ENCODE results near the gene SPHKAP. TPM values are rescaled to one million over a fixed set of nuclear protein-coding genes. Genes with fewer than 3 reads are reported as not detected.
"Not testable (repeated sequence)": the region's sequence is repeated elsewhere in the genome, so short reads cannot be mapped to it uniquely, and the experiment has no call there.

SPHKAP gene
- total RNA-seq, 1 donor from 2014 or later = 0.51 TPM

DNA sequence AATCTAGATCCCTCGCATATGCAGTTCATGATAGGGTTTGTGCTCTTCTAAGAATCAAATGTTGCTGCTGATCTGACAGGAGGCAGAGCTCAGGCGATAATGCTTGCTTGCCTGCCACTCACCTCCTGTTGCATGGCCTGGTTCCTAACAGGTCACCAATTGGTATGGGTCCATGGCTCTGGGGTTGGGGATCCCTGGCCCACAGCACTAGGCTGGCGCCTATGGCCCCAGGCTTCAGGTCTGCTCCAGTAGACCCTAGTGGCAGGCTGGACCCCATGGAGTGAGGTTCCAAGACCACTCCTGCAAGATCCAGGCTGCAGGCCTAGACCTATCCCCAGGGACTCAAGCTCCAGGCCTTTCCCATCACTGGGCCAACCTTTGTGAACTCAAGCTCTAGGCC, 102.3 kb downstream of the SPHKAP start:
- Mint-ChIP-seq H3K27me3 (no peaks in the 10 kb centered on the region), H3K27ac (no peak overlapping the region), H3K9me3 (peaks cover 4% of the 10 kb centered on the region), H3K36me3 (no peaks in the 10 kb centered on the region), H3K4me3 (no peak overlapping the region), H3K4me1 (ENCODE audit: unreplicated experiment) (no peaks in the 10 kb centered on the region)
- no peak for TF ChIP-seq CTCF (conservative IDR thresholded peaks at IDR 0.05)
- no peak for DNase-seq (ENCODE audit: extremely low spot score, unreplicated experiment)

- not testable (repeated sequence) for H3K27ac Mint-ChIP-seq; H3K9me3 Mint-ChIP-seq; H3K27me3 Mint-ChIP-seq; H3K4me1 Mint-ChIP-seq (ENCODE audit: unreplicated experiment); H3K4me3 Mint-ChIP-seq; H3K36me3 Mint-ChIP-seq; DNase-seq (ENCODE audit: extremely low spot score, unreplicated experiment)
Measured at GRCh38 chr2:228076695-228077094, 104.8 kb downstream of the SPHKAP start.

GRCh38 chr2:228072669-228073068, 108.8 kb downstream of the SPHKAP start:
- Mint-ChIP-seq H3K4me1 (ENCODE audit: unreplicated experiment) (no peaks in the 10 kb centered on the region), H3K36me3 (no peaks in the 10 kb centered on the region), H3K27me3 (no peaks in the 10 kb centered on the region), H3K4me3 (no peak overlapping the region), H3K27ac (no peak overlapping the region), H3K9me3 (no peaks in the 10 kb centered on the region)
- no peak for DNase-seq (ENCODE audit: extremely low spot score, unreplicated experiment)
- no peak for TF ChIP-seq CTCF (conservative IDR thresholded peaks at IDR 0.05)

GRCh38 chr2:228067309-228067708, 114.2 kb downstream of the SPHKAP start:
- no peak for TF ChIP-seq CTCF (conservative IDR thresholded peaks at IDR 0.05)
- Mint-ChIP-seq H3K27ac (no peak overlapping the region), H3K36me3 (no peaks in the 10 kb centered on the region), H3K9me3 (no peaks in the 10 kb centered on the region), H3K4me3 (no peak overlapping the region), H3K4me1 (ENCODE audit: unreplicated experiment) (no peaks in the 10 kb centered on the region), H3K27me3 (peaks cover 6% of the 10 kb centered on the region)
- DNase-seq (ENCODE audit: extremely low spot score, unreplicated experiment) = no peak

DNA sequence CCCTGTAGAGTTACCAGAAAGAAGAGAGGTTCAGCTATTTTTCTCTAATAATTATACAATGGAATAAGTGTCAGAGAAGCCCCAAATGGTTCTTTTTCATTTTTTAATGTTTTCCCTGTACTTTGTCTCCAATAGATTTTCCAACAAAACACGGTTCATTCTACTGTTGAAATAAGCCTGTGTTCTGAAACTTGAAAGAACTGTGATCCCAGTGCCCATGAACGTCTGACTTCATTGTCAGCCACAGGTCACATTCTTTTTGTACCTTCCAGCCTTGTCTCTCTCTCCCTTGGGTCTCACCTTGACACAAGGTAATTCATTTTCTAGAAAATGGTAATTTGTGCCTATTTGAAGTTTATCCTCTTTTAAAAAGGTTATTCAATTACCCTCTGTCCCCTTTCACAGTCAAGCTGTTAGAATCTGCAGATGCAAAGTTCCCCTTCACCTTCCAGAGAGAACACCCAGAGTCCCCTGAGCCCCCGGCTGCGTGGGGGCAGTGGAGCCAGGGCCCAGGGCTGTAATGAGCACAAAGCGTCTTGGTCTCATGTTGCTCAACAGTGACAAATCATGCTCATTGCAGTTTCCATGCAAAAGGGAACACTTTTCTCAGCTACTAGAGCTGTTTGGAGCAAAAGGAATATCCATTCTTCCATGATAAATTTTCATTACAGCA, 115.2 kb downstream of the SPHKAP start:
- no peak for DNase-seq (ENCODE audit: extremely low spot score, unreplicated experiment)
- Mint-ChIP-seq H3K4me1 (ENCODE audit: unreplicated experiment) (no peaks in the 10 kb centered on the region), H3K4me3 (no peak overlapping the region), H3K27me3 (peaks cover 6% of the 10 kb centered on the region), H3K9me3 (no peaks in the 10 kb centered on the region), H3K36me3 (no peaks in the 10 kb centered on the region), H3K27ac (no peak overlapping the region)
- TF ChIP-seq CTCF (conservative IDR thresholded peaks at IDR 0.05) = no peak

- Mint-ChIP-seq H3K9me3 (no peaks in the 10 kb centered on the region), H3K4me1 (ENCODE audit: unreplicated experiment) (no peaks in the 10 kb centered on the region), H3K27me3 (peaks cover 6% of the 10 kb centered on the region), H3K36me3 (no peaks in the 10 kb centered on the region), H3K27ac (no peak overlapping the region), H3K4me3 (no peak overlapping the region)
- no peak for DNase-seq (ENCODE audit: extremely low spot score, unreplicated experiment)
- no peak for TF ChIP-seq CTCF (conservative IDR thresholded peaks at IDR 0.05)
Measured at GRCh38 chr2:228065686-228066085, 115.8 kb downstream of the SPHKAP start.

All from type B pancreatic cell (in vitro differentiated cells).